ENCODE measurements around the gene M1AP. TPM values are rescaled to one million over a fixed set of nuclear protein-coding genes. Genes with fewer than 3 reads are reported as not detected.

The M1AP gene
- total RNA-seq, 1 experiment from 2014 or later = 7.6 TPM

DNA sequence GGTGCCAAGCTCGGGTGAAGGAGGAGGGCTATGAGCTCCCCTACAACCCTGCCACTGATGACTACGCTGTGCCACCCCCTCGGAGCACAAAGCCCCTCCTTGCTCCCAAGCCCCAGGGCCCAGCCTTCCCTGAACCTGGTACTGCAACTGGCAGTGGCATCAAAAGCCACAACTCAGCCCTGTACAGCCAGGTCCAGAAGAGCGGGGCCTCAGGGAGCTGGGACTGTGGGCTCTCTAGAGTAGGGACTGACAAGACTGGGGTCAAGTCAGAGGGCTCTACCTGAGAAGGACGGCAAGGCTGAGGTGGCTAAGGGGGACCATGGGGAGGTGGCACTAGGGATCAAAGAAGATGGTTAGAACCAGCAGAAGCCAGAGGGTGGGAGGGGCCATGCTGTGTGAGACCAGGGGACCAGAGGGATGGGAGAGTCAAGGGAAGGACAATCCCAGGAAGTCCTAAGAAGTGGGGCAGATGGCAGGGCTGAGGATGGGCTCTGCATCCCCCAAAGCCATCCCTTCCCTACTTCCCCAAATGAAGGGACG is 91.2 kb downstream of the M1AP start:
- Histone ChIP-seq H3T11ph (ENCODE audit: low read length) (no peak overlapping the region), H3K79me1 (ENCODE audit: insufficient read depth, low read depth, low read length, poor library complexity, severe bottlenecking) (no peaks in the 10 kb centered on the region), H3K27ac (ENCODE audit: insufficient read length, low read depth, low read length) (no peak overlapping the region), H2BK5ac (ENCODE audit: insufficient read length, low read length) (no peak overlapping the region), H2BK15ac (ENCODE audit: low read depth, low read length) (no peak overlapping the region), H2AFZ (ENCODE audit: low read length) (no peak overlapping the region), H2BK20ac (ENCODE audit: low read depth, low read length, poor library complexity, severe bottlenecking) (no peak overlapping the region), H4K20me1 (ENCODE audit: control insufficient read depth, insufficient read depth, insufficient read length) (no peaks in the 10 kb centered on the region), H3K18ac (ENCODE audit: insufficient read length, low read depth, low read length) (no peak overlapping the region), H3K23me2 (ENCODE audit: insufficient read length, low read depth, low read length, poor library complexity, severe bottlenecking) (peaks cover 20% of the 10 kb centered on the region), H3K4me2 (ENCODE audit: insufficient read depth, insufficient read length, low read length) (no peak overlapping the region), H3K27me3 (ENCODE audit: insufficient read depth, low read length) (no peaks in the 10 kb centered on the region; the same call in 1 of the 2 replicates), H3K79me2 (ENCODE audit: insufficient read depth, low read length) (no peaks in the 10 kb centered on the region), H3K56ac (ENCODE audit: insufficient read length, low read depth, low read length) (no peak overlapping the region), H2AK5ac (ENCODE audit: insufficient read length, low read length) (no peak overlapping the region), H3K23ac (ENCODE audit: insufficient read length, low read depth, low read length) (no peak overlapping the region), H4K5ac (ENCODE audit: insufficient read length, low read depth, low read length) (no peak overlapping the region), H2BK120ac (ENCODE audit: low read depth, low read length, poor library complexity, severe bottlenecking) (no peak overlapping the region), H3K9ac (ENCODE audit: extremely low read depth, insufficient read length, low read length) (no peak overlapping the region), H3K14ac (ENCODE audit: insufficient read depth, low read length) (no peak overlapping the region; the same call in 1 of the 2 replicates), H4K91ac (ENCODE audit: insufficient read length, low read depth, low read length) (no peak overlapping the region), H3K4ac (ENCODE audit: low read depth, low read length) (no peak overlapping the region), H4K8ac (replicated peaks; ENCODE audit: insufficient read length, low read depth, low read length) (no peak overlapping the region), H3K4me1 (ENCODE audit: insufficient read depth, low read length) (0 out of 2 replicates have a peak, but pooled peaks cover 5% of the 10 kb centered on the region), H2BK12ac (ENCODE audit: insufficient read length, low read depth, low read length) (no peak overlapping the region), H3K9me3 (ENCODE audit: control insufficient read depth, low read depth, low read length) (no peaks in the 10 kb centered on the region)
- H3K27ac Mint-ChIP-seq = 0 out of 7 replicates have a peak overlapping the region, but pooled peaks of 1 of the 3 experiments have one; percentile 49
- no peak for DNase-seq
- peaks cover 45% of the 10 kb centered on the region for H3K27me3 Mint-ChIP-seq (ENCODE audit: low read depth)
- WGBS (ENCODE audit: extremely low coverage, insufficient read length, low lambda C conversion rate) = no CpG with 5 or more reads among the region's 6 CpGs
- H3K9me3 Mint-ChIP-seq = no peaks in the 10 kb centered on the region
- TF ChIP-seq, protein P1, sequence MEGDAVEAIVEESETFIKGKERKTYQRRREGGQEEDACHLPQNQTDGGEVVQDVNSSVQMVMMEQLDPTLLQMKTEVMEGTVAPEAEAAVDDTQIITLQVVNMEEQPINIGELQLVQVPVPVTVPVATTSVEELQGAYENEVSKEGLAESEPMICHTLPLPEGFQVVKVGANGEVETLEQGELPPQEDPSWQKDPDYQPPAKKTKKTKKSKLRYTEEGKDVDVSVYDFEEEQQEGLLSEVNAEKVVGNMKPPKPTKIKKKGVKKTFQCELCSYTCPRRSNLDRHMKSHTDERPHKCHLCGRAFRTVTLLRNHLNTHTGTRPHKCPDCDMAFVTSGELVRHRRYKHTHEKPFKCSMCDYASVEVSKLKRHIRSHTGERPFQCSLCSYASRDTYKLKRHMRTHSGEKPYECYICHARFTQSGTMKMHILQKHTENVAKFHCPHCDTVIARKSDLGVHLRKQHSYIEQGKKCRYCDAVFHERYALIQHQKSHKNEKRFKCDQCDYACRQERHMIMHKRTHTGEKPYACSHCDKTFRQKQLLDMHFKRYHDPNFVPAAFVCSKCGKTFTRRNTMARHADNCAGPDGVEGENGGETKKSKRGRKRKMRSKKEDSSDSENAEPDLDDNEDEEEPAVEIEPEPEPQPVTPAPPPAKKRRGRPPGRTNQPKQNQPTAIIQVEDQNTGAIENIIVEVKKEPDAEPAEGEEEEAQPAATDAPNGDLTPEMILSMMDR (conservative IDR thresholded peaks at IDR 0.05) = no peak
- H3K4me1 Mint-ChIP-seq = peaks cover 19 to 25% of the 10 kb centered on the region in 2 experiments
- H3K36me3 Mint-ChIP-seq (ENCODE audit: insufficient read depth in 1 of 3, low read depth in 3 of 3) = peaks cover 0 to 16% (median 12%) of the 10 kb centered on the region in 3 experiments; a peak in 4 of 7 replicates
- peak overlapping the region in 1 of 2 experiments; percentile 38; a peak in 1 of 5 replicates for H3K4me3 Mint-ChIP-seq
